Muscle layer of colon (tissue), 2 donors: ENCODE measurements around the gene FABP7.
"Not testable (repeated sequence)": the region's sequence is repeated elsewhere in the genome, so short reads cannot be mapped to it uniquely, and the experiment has no call there.

Experiments used
- H3K27ac ChIP-seq: one replicate; pipeline ENCODE4 v1.7.0; 2013; ENCODE audit warnings: low read depth, mild to moderate bottlenecking, low read length, moderate library complexity
- H3K27me3 ChIP-seq, 2 donors: one replicate each; pipeline ENCODE4 v1.7.0; 2013; ENCODE audit warnings: low read length in 2 of 2, mild to moderate bottlenecking in 2 of 2; ENCODE audit not compliant: insufficient read depth in 2 of 2, control insufficient read depth in 1 of 2
- H3K36me3 ChIP-seq: one replicate; pipeline ENCODE4 v1.7.0; 2013; ENCODE audit warnings: mild to moderate bottlenecking, low read length; ENCODE audit not compliant: insufficient read depth
- H3K4me1 ChIP-seq: one replicate; pipeline ENCODE4 v1.7.0; 2013; ENCODE audit warnings: mild to moderate bottlenecking, low read length; ENCODE audit not compliant: insufficient read depth
- H3K4me3 ChIP-seq, 2 donors: one replicate each; pipeline ENCODE4 v1.7.0; 2013; ENCODE audit warnings: low read length in 2 of 2, low read depth in 1 of 2, mild to moderate bottlenecking in 1 of 2, moderate library complexity in 1 of 2
- H3K9ac ChIP-seq: one replicate; pipeline ENCODE4 v1.7.0; 2013; ENCODE audit warnings: low read length
- H3K9me3 ChIP-seq: one replicate; pipeline ENCODE4 v1.7.0; 2013; ENCODE audit warnings: mild to moderate bottlenecking, low read length
- donor health status: abdominal sarcoma.
- donor health status: Adenocarcinoma of cecum.

FABP7 gene

GRCh38 chr6:122779667-122780066, at the start of gene FABP7:
Gene FABP7, plus strand, starts transcription at chr6:122779716. Its CDS starts 79 bp downstream, at chr6:122779795.
- H3K27ac ChIP-seq = no peak within 1 kb of the TSS
- H3K4me1 ChIP-seq = no peaks in the 10 kb centered on the region
- no peak within 1 kb of the TSS for H3K4me3 ChIP-seq
- H3K9ac ChIP-seq = no peak within 1 kb of the TSS
- no peaks in the 10 kb centered on the region for H3K27me3 ChIP-seq
- no peaks in the 10 kb centered on the region for H3K36me3 ChIP-seq
- H3K9me3 ChIP-seq = no peaks in the 10 kb centered on the region

- Histone ChIP-seq H3K27ac (no peak overlapping the region), H3K36me3 (no peaks in the 10 kb centered on the region), H3K9ac (no peak overlapping the region), H3K4me1 (no peaks in the 10 kb centered on the region), H3K9me3 (no peaks in the 10 kb centered on the region), H3K4me3 (no peak overlapping the region), H3K27me3 (no peaks in the 10 kb centered on the region)
These were observed 49.2 kb upstream of the FABP7 start for GRCh38 chr6:122730334-122730733.

DNA sequence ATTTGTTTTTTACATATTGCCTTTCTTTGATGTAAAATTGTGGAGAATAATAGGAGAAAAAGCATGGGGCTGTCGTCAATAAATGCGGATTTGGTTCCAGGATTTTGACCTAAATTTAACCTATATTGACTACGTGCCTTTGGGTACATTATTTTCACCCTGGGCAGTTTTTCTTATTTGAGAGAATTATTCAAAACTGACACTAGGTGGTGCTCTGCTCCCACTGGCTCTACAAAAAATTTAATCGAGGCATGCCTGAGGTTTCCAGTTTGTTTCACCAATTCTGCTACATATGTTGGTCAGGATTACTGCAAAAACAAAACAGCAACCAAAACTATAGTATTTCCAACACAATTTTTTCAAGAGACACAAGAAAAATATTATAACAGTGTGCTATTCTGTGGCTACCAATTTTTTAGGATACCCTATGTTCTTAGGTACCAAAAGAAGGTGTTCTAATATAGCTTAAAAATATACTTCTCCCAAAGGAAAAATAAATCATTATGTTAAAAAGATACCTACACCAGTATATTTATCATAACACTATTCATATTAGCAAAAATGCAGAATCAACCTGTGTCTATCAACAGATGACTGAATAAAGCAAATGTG, 48.6 kb upstream of the FABP7 start:
- H3K4me3 ChIP-seq = no peak overlapping the region
- H3K27me3 ChIP-seq = no peaks in the 10 kb centered on the region
- no peaks in the 10 kb centered on the region for H3K9me3 ChIP-seq
- H3K27ac ChIP-seq = no peak overlapping the region
- no peak overlapping the region for H3K9ac ChIP-seq
- no peaks in the 10 kb centered on the region for H3K36me3 ChIP-seq
- H3K4me1 ChIP-seq = no peaks in the 10 kb centered on the region

DNA sequence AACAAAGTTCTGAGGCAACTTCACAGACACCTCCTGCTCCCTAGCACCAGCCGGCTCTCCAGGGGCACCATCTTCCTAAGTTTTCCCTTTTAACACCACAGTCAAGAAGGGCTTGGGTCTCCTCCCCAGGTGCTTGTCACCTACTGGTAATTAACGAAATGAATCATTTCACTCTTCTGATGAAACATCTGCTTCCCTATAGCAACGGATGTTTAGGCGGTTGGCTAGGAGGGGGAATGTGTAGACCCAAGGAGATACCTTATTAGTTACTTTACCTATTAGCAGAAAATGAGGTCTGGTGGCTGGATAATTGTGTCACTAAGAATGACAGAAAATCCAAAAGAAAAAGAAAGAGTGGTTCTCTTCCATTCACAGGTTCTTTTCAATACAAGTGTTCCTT, 46.3 kb upstream of the FABP7 start:
- no peak overlapping the region for H3K4me3 ChIP-seq
- no peak overlapping the region for H3K27ac ChIP-seq
- H3K27me3 ChIP-seq = no peaks in the 10 kb centered on the region
- H3K4me1 ChIP-seq = no peaks in the 10 kb centered on the region
- no peaks in the 10 kb centered on the region for H3K9me3 ChIP-seq
- H3K36me3 ChIP-seq = no peaks in the 10 kb centered on the region
- no peak overlapping the region for H3K9ac ChIP-seq

DNA sequence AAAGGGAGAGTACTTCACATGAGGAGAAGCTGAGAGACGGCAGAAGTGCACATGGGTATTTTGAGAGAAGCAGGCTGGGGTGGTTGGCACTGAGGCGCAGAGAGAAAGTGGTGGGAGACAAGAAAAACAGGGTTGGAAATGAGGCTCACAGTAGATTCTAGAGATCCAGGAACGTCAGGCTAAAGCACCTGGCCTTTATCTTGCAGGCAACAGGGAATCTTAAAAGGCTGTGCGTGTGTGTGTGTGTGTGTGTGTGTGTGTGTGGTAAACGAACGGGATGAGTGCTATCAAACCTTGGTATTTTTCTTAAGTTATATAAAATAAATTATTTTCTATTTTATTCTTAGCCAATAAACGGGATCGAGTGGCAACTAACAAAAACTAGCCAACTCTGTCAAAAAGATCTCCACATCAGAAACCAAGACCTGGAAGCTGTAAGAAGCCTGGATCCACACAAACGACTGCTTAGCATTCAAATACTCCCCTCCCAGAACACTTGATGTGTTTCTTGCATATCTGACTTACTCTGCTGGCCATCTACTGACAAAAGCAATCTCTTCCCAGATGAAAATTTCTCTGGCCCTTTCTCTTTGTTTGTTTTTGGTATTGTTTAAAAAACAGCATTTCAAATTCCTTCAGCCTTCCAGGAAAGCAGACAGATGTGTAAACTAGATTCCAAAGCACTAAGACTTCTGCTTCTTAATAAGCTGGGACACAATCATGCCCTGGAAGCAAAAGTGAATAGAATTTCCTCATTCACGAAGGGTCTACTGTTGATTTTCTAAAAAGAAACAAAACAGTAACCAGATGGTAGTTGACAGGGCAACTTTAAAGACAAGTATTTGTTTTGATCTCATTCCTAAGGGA, 44.8 kb upstream of the FABP7 start:
- no peak overlapping the region for H3K4me3 ChIP-seq
- H3K27ac ChIP-seq = no peak overlapping the region

DNA sequence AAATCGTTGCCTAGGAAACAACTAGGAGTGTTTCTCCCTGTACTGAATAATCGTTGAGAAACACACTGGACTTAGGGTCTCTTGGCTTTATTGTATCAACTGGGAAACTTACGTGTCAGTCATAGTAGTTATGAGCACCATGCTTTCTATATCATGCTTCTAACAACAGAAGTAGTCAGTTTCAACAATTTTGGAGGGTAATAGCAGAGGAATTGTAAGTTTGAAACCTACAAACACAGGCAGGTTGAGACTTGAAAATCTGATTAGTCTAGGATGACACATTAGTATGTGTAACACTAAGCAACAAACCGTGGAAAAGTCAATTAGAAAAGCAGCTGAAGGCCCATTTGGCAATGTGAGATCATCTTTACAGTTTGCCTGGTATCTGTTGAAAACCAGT, 43.9 kb upstream of the FABP7 start:
- Histone ChIP-seq H3K9ac (no peak overlapping the region), H3K27ac (no peak overlapping the region), H3K4me3 (no peak overlapping the region), H3K4me1 (no peaks in the 10 kb centered on the region), H3K9me3 (no peaks in the 10 kb centered on the region), H3K27me3 (no peaks in the 10 kb centered on the region), H3K36me3 (no peaks in the 10 kb centered on the region)

More for the DNA sequence above, 44.8 kb upstream of the FABP7 start:
- H3K36me3 ChIP-seq = no peaks in the 10 kb centered on the region
- H3K27me3 ChIP-seq = no peaks in the 10 kb centered on the region
- H3K4me1 ChIP-seq = no peaks in the 10 kb centered on the region
- no peaks in the 10 kb centered on the region for H3K9me3 ChIP-seq
- no peak overlapping the region for H3K9ac ChIP-seq

DNA sequence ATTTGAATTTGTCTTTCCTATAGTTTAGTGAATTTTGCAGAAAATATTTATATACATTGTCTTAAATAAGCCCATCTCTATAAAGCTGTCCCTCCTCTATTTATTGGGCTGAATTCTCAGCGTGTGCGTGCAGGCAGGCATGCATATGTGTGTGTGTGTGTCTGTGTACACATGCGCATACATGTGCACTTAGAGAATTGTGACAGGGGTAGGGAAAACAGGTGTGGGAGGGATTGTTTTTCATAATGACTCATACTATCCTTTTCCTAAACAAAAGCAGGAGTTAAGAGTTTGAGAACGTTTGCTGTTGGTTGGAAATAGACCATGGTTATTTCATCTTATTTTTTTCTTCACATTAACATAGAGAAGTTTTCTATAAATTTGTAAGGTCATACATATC, 43.4 kb upstream of the FABP7 start:
- H3K36me3 ChIP-seq = no peaks in the 10 kb centered on the region
- H3K9ac ChIP-seq = no peak overlapping the region
- H3K4me1 ChIP-seq = no peaks in the 10 kb centered on the region
- no peaks in the 10 kb centered on the region for H3K27me3 ChIP-seq
- no peaks in the 10 kb centered on the region for H3K9me3 ChIP-seq
- no peak overlapping the region for H3K27ac ChIP-seq
- H3K4me3 ChIP-seq = no peak overlapping the region

DNA sequence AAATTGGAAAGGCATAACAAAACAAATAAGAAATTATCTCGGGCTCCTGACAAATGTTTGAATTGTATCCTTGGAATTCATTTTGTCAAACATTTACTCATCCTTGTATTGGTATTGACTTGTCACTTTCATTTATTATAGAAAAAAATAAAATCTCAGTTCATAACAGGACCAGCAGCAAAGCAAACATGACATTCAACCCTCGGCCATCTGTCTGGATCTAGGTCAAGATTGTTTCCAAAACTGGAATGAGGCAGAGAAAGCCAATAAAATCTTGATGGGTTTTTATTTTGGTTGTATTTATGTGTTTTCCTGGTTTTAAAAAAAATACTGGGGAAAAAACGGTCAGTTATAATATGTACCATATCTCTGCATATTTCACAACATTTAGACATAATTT, 42.9 kb upstream of the FABP7 start:
- Histone ChIP-seq H3K27me3 (no peaks in the 10 kb centered on the region), H3K9ac (no peak overlapping the region), H3K4me3 (no peak overlapping the region), H3K4me1 (no peaks in the 10 kb centered on the region), H3K27ac (no peak overlapping the region), H3K9me3 (no peaks in the 10 kb centered on the region), H3K36me3 (no peaks in the 10 kb centered on the region)

DNA sequence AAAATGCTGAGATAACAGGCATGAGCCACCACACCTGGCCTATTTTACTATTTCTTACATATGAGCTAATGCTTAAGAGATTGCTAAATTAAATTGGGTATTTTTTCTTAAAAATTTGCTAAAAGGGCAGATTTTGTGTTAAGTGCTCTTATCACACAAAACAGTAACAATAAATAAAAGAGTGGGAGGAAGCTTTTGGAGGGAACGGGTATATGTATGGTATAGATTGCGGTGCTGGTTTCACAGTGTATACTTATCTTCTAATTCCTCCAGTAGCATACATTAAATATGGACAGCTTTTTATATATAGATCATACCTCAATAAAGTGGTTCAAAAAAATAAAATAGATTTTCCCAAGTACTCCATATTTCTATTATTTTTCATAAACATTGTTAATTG, 39.4 kb upstream of the FABP7 start:
- Histone ChIP-seq H3K36me3 (no peaks in the 10 kb centered on the region), H3K4me1 (no peaks in the 10 kb centered on the region), H3K9ac (no peak overlapping the region), H3K27ac (no peak overlapping the region), H3K27me3 (no peaks in the 10 kb centered on the region), H3K4me3 (no peak overlapping the region), H3K9me3 (no peaks in the 10 kb centered on the region)

DNA sequence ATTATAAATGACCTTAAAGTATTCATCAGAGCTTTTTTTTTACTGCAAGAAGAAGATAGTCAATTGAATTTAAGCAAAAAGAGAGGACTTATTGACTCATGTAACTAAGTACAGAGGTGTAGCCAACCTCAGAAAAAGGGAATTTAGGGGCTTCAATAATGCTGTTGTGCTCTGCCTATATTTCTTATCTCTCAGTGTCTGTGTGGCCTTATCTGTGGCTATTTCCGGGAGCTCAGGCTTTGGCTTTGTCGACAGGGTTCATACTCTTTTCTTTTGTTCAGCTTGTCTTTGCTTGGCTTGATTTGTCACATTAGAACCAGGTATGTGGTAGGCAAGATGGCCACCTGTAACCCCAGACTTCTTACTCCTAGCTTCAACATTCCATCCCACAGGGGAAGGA, 38.6 kb upstream of the FABP7 start:
- Histone ChIP-seq H3K9ac (no peak overlapping the region), H3K9me3 (no peaks in the 10 kb centered on the region), H3K27me3 (no peaks in the 10 kb centered on the region), H3K36me3 (no peaks in the 10 kb centered on the region), H3K27ac (no peak overlapping the region), H3K4me1 (no peaks in the 10 kb centered on the region), H3K4me3 (no peak overlapping the region)

DNA sequence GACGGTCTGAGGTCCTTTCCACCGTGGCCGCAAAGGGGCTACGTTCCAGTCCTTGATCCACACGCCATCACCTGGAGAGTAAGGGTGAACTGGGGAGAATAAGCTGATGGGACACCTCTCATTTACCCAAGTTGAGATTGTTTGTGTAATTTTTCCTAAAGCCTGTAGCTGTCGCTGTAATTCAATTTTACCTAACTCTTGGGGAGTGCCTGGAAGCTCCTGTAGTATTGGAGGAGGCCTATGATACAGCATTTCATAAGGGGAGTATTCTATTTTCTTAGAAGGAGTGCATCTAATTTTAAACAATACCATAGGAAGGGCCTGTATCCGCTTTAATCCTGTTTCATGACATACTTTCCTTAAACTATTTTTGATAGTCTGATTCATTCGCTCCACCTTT, 35.3 kb upstream of the FABP7 start:
- H3K4me1 ChIP-seq, H3K9me3 ChIP-seq, H3K36me3 ChIP-seq, H3K9ac ChIP-seq, H3K27me3 ChIP-seq, H3K4me3 ChIP-seq, H3K27ac ChIP-seq: not testable (repeated sequence)

DNA sequence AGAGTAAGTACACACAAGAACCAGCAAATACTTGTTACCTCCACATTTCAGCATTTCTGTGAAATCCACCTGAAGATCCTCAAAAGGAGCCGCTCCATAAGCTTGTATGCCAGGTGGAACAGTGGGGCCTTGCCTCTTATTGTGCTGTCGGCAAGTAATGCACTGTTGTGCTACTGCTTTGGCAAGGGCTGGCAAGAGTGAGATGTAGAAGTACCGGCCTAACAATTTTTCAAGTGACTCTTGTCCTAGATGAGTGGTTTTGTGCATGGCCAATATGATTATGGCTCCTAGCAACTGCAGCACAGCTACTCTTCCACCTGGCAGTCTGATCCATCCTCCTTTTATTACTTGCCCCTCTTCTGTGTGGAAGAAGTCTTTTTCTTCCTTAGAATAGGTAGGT, 34.7 kb upstream of the FABP7 start:
- not testable (repeated sequence) for H3K27ac ChIP-seq

More for the DNA sequence above, 34.7 kb upstream of the FABP7 start:
- H3K4me3 ChIP-seq, H3K9me3 ChIP-seq, H3K27me3 ChIP-seq, H3K4me1 ChIP-seq, H3K9ac ChIP-seq, H3K36me3 ChIP-seq: not testable (repeated sequence)
